HG03175 (cell line): ENCODE results near the gene LSM14B.
"Not testable (repeated sequence)": the region's sequence is repeated elsewhere in the genome, so short reads cannot be mapped to it uniquely, and the experiment has no call there.

Experiments used
- ATAC-seq: cut with Tn5 transposase; IDR thresholded peaks from one replicate; pipeline ENCODE4 v1.9.1; 2021; ENCODE audit warnings: mild to moderate bottlenecking, moderate library complexity; ENCODE audit not compliant: unreplicated experiment

The LSM14B gene

GRCh38 chr20:62121776-62122653, at the start of gene LSM14B:
Gene LSM14B (plus strand): TSS chr20:62122475. CDS start chr20:62122667, 192 bp downstream.
- peak; percentile 76 for ATAC-seq

DNA sequence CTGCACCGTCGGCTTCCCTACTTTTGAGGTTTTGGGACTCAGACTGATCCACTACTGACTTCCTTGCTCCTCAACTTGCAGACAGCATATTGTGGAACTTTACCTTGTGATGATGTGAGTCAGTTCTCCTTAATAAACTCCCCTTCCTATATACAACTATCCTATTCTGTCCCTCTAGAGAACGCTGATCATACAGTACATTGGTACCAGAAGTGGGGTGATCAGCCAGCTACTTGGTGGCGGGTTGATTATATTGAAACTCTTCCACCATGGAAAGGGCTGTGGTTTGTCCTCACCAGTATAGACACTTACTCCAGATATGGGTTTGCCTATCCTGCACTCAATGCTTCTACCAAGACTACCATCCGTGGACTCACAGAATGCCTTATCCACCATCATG, 49.0 kb upstream of the LSM14B start:
- no peak for ATAC-seq

GRCh38 chr20:62079166-62079565, 43.1 kb upstream of the LSM14B start:
- ATAC-seq: no peak

DNA sequence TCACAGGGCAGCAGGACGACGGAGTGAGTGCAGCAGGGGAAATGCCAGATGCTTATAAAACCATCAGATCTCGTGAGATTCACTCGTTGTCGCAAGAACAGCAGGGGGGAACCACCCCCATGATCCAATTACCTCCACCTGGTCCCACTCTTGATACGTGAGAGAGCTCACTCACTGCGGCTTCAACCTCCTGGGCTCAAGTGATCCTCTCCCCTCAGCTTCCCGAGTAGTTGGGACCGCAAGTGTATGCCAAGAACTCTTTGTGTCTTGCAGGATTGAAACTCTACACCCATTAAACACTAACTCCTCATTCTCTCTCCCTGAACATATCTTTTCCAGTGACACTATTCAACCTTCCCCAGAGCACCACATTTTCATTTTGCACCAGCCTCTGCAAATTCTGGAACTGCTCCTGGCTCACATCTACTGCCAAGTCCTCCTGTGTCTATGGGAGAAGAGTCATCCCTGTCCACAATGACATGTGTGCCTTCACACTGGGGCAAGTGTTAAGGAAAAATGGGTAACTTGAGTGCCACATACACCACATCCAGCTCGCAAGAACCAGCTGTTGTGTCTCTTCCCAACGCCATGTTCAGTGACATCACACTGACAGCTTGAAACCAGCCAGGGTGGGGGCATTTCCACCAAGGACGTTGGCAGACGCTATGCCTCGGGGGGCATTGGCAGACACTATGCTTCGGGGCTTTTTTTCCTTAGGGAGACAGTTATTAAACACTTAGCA, 41.9 kb upstream of the LSM14B start:
- ATAC-seq: no peak

DNA sequence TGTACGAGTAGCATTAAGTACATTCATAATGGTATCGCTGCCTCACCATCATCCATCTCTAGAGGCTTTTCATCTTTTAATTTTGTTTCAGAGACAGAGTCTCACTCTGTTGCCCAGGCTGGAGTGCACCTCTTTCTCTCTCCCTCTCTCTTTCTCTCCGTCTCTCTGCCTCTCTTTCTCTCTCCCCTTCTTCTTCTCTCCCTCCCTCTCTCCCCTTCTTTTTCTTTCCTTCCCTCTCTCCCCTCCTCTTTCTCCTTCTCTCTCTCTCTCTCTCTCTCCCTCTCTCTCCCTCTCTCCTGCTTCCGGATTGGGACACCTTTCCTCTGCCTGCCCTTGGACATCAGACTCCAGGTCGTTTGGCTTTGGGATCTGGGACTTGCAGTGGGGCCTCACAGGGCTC, 39.0 kb upstream of the LSM14B start:
- no peak for ATAC-seq

DNA sequence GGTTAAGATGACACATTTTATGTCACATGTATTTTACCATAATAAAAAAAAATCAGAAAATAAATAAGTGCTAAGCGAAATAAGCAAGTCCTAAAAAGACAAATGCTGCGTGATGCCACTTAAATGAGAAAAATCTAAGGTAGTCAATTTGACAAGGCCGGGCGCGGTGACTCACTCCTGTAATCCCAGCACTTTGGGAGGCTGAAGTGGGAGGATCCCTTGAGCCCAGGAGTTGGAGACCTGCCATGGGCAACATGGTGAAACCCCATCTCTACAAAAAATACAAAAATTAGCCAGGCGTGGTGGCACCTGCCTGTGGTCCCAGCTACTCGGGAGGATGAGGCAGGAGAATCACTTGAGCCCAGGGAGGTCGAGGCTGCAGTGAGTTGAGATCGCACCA, 38.1 kb upstream of the LSM14B start:
- ATAC-seq: not testable (repeated sequence)

DNA sequence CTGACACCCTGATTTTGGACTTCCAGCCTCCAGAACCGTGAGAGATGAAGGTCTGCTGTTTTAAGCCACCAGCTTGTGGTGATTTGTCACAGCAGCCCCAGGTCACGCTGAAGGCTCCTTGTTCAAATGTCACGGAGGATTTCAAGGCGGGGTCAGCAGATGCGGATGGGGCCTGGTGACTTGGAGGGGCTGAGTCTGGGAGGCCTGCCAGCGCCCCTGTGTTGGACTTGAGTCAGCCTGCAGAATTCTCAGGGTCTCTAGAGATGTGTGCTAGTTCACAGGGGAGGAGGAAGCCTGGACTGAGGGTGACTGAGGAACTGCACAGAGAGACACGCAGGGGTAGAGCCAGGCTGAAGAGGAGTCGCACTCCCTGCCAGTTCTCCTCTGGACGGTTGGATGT, 37.1 kb upstream of the LSM14B start:
- no peak for ATAC-seq

GRCh38 chr20:62087227-62087626, 35.0 kb upstream of the LSM14B start:
- no peak for ATAC-seq

GRCh38 chr20:62087632-62088031, 34.6 kb upstream of the LSM14B start:
- ATAC-seq: no peak

GRCh38 chr20:62088258-62089127, 33.8 kb upstream of the LSM14B start:
- ATAC-seq: no peak

GRCh38 chr20:62089393-62089792, 32.9 kb upstream of the LSM14B start:
- ATAC-seq: no peak

- no peak for ATAC-seq
These were observed 25.6 kb upstream of the LSM14B start for GRCh38 chr20:62096421-62097380.

DNA sequence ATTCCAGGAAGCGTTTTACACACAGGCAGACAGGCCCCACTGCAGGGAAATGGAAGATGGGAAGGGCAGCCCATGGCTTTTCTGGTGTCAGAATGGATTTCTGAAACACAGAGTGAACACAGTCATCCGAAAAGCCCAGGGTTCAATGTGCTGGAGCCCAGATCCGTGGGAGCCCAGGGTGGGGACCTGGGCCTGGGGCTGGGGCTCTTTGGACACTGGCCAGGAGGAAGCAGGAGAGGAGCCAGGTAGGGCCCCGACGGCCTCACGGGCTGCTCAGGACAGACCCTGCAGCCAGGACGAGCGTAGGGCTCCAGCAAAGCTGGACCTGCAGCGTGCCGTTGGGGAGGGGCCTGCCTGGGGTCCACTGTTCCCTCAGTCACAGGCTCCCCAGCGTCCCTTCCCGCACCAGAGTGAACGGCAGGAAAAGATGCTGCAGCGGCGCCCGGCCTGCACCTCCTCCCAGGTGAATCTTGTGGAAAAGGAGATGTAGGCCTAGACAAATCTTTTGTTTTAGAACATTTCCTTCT, 24.3 kb upstream of the LSM14B start:
- ATAC-seq: no peak

- no peak for ATAC-seq
These were observed 21.2 kb upstream of the LSM14B start for GRCh38 chr20:62101078-62101477.

GRCh38 chr20:62103508-62104233, 18.6 kb upstream of the LSM14B start:
- no peak for ATAC-seq

DNA sequence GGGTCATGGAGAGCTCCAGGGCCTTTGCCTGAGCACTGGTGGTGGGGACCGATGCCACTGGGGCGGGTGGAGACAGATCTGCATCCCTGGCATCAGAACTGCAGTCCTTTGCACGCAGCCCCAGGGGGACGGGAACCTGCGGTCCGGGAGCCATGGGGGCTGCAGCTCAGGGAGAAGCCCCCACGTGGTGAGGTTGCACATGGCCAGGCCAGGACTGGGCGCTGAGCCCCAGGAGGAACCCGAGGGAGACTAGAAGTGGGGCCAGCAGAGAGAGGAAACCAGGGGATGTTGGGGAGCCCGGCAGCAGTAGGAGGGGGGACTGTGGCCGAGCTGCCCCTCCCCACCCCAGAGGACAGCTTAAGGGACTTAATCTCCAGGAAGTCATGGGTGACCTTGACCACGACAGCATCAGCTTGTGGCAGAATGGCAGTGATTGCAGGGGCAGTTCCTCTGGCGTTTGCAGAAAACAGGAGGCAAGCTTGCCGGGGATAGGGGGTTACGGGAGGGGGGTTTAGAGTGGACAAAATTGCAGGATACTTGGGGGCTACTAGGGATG, 18.0 kb upstream of the LSM14B start:
- no peak for ATAC-seq

DNA sequence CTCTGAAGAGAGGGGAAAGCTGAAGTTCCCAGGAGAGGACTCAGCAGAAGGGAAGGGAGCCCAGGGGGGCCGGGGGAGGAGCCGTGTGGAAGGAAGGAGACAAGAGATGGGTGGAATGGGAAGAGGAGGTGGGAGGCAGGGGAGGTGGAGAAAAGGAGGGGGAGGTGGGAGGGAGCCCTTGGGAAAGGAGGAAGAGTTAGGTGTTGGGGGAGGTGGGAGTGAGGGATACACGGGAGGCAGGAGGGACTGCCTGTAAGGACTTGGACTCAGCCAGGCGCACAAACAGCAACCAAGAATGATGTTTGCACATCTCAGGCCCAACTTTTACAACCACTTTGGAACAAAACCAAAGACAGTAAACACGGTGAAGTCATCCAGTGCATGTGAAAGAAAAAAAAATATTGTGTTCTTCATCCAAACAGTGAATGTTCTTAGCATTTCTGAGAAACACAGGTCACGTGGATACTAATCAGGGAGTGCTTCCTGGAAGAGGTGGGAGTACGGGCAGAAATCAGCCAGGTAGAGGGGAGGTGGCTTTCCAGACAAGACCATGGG, 17.4 kb upstream of the LSM14B start:
- ATAC-seq: no peak

DNA sequence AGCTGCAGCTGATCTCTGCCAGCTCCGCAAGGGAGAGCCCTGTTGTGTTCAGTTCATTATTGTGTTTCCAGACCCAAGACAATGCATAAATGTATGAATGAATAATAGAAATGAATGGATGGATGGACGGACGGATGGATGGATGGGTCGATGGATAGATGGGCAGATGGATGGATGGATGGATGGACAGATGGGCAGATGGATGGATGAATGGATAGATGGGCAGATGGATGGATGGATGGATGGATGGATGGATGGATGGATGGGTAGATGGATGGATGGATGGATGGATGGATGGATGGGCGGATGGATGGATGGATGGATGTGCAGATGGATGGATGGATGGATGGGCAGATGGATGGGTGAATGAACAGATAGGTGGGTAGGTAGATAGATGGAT, 16.7 kb upstream of the LSM14B start:
- ATAC-seq: no peak

DNA sequence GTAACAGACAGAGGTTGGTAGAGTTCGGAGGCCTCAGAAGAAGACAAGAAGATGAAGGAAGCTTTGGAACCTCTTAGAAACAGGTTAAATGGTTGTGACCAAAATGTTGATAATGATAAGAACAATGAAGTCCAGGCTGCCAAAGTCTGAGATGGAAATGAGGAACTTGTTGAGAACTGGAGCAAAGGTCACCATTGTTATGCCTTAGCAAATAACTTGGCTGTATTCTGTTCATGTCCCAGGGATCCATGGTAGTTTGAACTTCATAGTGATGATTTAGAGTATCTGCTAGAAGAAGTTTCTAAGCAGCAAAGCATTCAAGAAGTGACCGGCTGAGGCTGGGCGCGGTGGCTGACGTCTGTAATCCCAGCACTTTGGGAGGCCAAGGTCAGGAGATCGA, 11.1 kb upstream of the LSM14B start:
- no peak for ATAC-seq
